ENCODE results near the gene FNTB.
A peak's percentile ranks its signal among the peaks of the same experiment; 100 is the strongest.

FNTB gene

DNA sequence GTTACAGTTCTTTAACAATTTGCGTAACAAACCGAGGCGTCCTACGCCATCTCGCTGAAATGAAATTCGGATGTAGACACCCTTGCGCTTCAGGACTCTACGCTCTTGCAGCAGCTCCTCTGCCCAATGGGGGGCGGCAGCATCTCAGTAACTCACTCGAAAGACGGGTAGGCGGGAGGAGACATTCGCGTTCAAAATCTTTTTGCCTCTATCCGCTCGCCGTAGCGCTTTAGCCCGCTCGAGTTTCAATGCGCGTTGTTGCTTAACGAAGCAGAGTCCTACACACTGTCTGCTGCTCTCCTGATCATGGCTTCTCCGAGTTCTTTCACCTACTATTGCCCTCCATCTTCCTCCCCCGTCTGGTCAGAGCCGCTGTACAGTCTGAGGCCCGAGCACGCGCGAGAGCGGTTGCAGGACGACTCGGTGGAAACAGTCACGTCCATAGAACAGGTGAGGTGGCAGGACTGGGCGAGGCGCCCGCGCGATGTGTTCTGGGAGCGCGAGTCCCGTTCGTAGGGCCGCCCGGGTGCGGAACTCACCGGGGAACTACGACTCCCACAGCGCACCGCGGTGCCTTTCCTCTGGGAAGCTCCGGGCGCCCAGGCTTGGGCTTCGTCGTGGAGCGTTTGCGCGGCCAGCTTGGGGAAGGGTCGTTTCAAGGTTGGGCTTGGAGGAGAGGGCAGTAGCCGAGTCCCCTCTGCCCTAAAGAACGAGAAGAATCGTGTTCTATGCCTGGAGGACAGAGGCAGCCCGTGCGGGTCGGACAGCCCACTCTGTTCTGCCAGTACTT, at the start of gene FNTB:
Gene FNTB, plus strand, starts transcription at position 248 of the 790 bp plus-strand sequence. Its CDS starts 59 bp downstream, at position 307.
- Mint-ChIP-seq H3K27me3 (ENCODE audit: low read depth) (peaks cover 26% of the 10 kb centered on the region), H3K9me3 (no peaks in the 10 kb centered on the region), H3K4me3 (peak within 1 kb of the TSS; percentile 98), H3K4me1 (ENCODE audit: low read depth) (peaks cover 44% of the 10 kb centered on the region), H3K27ac (peak within 1 kb of the TSS; percentile 99), H3K36me3 (ENCODE audit: low read depth) (peaks cover 10% of the 10 kb centered on the region)
- DNase-seq (ENCODE audit: low spot score): peak; percentile 93

GRCh38 chr14:64937171-64937820, 49.4 kb upstream of the FNTB start:
- DNase-seq (ENCODE audit: low spot score): no peak
- no peaks in the 10 kb centered on the region for H3K9me3 Mint-ChIP-seq
- no peaks in the 10 kb centered on the region for H3K27me3 Mint-ChIP-seq (ENCODE audit: low read depth)
- H3K27ac Mint-ChIP-seq: no peak overlapping the region
- H3K4me3 Mint-ChIP-seq: no peak overlapping the region
- peaks cover 29% of the 10 kb centered on the region for H3K4me1 Mint-ChIP-seq (ENCODE audit: low read depth)
- peaks cover 58% of the 10 kb centered on the region for H3K36me3 Mint-ChIP-seq (ENCODE audit: low read depth)

GRCh38 chr14:64937821-64938193, 48.9 kb upstream of the FNTB start:
- H3K36me3 Mint-ChIP-seq (ENCODE audit: low read depth): peaks cover 54% of the 10 kb centered on the region
- peaks cover 32% of the 10 kb centered on the region for H3K4me1 Mint-ChIP-seq (ENCODE audit: low read depth)
- H3K27me3 Mint-ChIP-seq (ENCODE audit: low read depth): no peaks in the 10 kb centered on the region
- H3K4me3 Mint-ChIP-seq: no peak overlapping the region
- DNase-seq (ENCODE audit: low spot score): no peak
- H3K27ac Mint-ChIP-seq: no peak overlapping the region
- H3K9me3 Mint-ChIP-seq: no peaks in the 10 kb centered on the region

- H3K27ac Mint-ChIP-seq: no peak overlapping the region
- no peaks in the 10 kb centered on the region for H3K27me3 Mint-ChIP-seq (ENCODE audit: low read depth)
- no peak overlapping the region for H3K4me3 Mint-ChIP-seq
- no peak for DNase-seq (ENCODE audit: low spot score)
- peaks cover 41% of the 10 kb centered on the region for H3K4me1 Mint-ChIP-seq (ENCODE audit: low read depth)
- H3K9me3 Mint-ChIP-seq: no peaks in the 10 kb centered on the region
- H3K36me3 Mint-ChIP-seq (ENCODE audit: low read depth): peaks cover 41% of the 10 kb centered on the region
Observed at GRCh38 chr14:64938972-64939816, 47.5 kb upstream of the FNTB start.

- Mint-ChIP-seq H3K27ac (no peak overlapping the region), H3K36me3 (ENCODE audit: low read depth) (peaks cover 35% of the 10 kb centered on the region), H3K27me3 (ENCODE audit: low read depth) (no peaks in the 10 kb centered on the region), H3K9me3 (no peaks in the 10 kb centered on the region), H3K4me1 (ENCODE audit: low read depth) (peaks cover 40% of the 10 kb centered on the region), H3K4me3 (no peak overlapping the region)
- DNase-seq (ENCODE audit: low spot score): no peak
Observed at GRCh38 chr14:64939817-64940190, 46.9 kb upstream of the FNTB start.

DNA sequence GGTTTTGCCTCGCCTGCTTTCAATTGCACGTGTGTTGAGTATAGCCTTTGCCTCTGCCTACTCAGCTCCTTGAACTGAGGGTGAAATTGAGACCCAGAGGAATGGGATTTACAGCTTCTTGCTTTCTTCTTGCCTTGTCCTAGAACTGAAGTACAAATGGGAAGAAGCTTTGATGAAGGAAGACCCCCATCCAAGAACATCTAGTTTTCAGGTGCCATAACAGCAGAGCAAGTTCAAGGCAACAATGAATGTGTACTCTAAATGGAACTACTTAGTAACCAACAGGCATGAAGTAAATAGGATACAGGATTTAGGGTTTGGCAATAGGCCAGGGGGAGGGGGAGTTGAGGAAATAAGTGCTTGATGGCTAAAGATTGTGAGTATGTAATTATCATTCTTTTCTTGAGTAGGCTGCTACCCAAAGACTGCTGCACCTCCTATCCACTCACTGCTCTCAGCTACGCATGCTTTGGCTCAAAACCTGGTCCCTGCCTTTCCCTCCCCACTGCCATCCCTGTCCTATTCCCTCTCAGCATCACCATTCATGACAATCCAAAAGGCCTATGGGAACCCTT, 46.3 kb upstream of the FNTB start:
- Mint-ChIP-seq H3K4me1 (ENCODE audit: low read depth) (peaks cover 36% of the 10 kb centered on the region), H3K27ac (no peak overlapping the region), H3K36me3 (ENCODE audit: low read depth) (peaks cover 32% of the 10 kb centered on the region), H3K4me3 (no peak overlapping the region), H3K27me3 (ENCODE audit: low read depth) (no peaks in the 10 kb centered on the region), H3K9me3 (no peaks in the 10 kb centered on the region)
- DNase-seq (ENCODE audit: low spot score): no peak

DNA sequence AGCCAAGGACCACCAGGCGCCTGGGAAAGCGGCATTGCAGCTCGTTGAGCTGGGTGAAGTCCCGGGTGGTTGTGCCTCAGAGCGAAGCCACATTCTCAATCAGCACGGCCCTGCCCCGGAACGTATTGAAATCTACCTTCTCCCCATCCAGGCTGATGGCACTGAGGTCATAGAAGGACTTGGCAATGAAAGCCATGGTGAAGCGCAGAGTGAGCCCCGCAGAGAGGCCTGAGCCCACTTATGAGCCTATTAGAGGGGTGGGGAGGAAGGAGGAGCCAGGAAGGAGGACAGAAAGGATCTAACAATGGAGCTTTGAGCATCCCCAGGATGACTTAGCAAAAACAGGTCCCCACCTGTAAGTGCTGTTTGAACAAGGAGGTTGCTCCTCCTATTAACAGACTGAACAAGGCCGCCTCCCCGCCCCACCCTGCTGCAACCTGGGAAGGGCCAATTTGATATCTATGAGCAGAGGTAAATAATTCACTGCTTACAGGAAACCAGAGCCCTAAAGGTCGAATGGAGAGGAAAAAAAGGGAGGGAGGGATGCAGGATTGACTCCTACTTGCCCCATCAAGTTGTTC, 44.1 kb upstream of the FNTB start, which contains the start of gene GPX2:
Gene GPX2, minus strand, starts transcription at position 215 of the 581 bp plus-strand sequence. Its CDS starts 19 bp downstream, at position 196.
- Mint-ChIP-seq H3K27me3 (ENCODE audit: low read depth) (no peaks in the 10 kb centered on the region), H3K4me1 (ENCODE audit: low read depth) (peaks cover 32% of the 10 kb centered on the region), H3K9me3 (no peaks in the 10 kb centered on the region), H3K4me3 (no peak within 1 kb of the TSS), H3K27ac (no peak within 1 kb of the TSS), H3K36me3 (ENCODE audit: low read depth) (peaks cover 32% of the 10 kb centered on the region)
- DNase-seq (ENCODE audit: low spot score): no peak

DNA sequence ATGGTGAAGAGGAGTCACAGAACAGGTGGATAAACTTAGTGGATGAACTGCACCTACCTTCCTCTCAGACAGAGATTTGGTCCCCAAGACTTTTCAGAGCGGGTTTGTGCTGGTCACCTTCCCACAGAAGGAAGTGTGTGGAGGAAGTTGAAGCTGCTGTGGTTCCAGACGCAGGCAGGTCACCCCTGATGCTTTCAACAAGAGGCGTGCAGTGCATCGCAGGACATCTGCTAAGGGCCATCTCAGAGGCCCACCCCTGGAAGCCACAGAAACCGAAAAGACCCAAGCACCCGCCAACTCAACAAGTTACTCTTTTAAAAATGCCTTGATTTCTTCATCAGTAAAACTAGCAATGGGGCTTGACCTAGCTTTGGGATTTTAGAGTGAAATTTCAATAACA, 43.1 kb upstream of the FNTB start:
- H3K27ac Mint-ChIP-seq: no peak overlapping the region
- peaks cover 28% of the 10 kb centered on the region for H3K36me3 Mint-ChIP-seq (ENCODE audit: low read depth)
- H3K4me1 Mint-ChIP-seq (ENCODE audit: low read depth): peaks cover 28% of the 10 kb centered on the region
- no peak overlapping the region for H3K4me3 Mint-ChIP-seq
- H3K27me3 Mint-ChIP-seq (ENCODE audit: low read depth): no peaks in the 10 kb centered on the region
- no peak for DNase-seq (ENCODE audit: low spot score)
- no peaks in the 10 kb centered on the region for H3K9me3 Mint-ChIP-seq

DNA sequence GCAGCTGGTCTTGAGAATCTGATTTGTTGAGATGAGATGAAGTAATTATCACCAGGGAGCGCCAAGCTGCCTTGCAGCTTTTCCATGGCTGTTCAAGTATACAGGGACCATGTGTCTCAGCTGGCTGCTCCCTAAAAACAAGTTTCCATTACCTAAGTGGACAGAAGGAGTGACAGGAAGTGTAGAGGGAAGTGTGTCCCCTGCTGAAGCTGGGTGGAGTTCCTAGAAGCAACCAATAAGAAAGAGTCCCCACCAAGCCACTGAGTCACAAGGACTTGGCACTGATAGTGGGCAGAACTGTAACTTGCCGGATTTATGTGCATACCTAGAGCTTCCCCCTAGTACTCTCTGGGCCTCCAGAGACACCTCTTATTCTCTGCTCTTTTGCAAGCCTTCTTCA, 42.7 kb upstream of the FNTB start:
- DNase-seq (ENCODE audit: low spot score): no peak
- no peaks in the 10 kb centered on the region for H3K27me3 Mint-ChIP-seq (ENCODE audit: low read depth)
- H3K36me3 Mint-ChIP-seq (ENCODE audit: low read depth): peaks cover 23% of the 10 kb centered on the region
- peaks cover 25% of the 10 kb centered on the region for H3K4me1 Mint-ChIP-seq (ENCODE audit: low read depth)
- no peak overlapping the region for H3K27ac Mint-ChIP-seq
- H3K9me3 Mint-ChIP-seq: no peaks in the 10 kb centered on the region
- no peak overlapping the region for H3K4me3 Mint-ChIP-seq

DNA sequence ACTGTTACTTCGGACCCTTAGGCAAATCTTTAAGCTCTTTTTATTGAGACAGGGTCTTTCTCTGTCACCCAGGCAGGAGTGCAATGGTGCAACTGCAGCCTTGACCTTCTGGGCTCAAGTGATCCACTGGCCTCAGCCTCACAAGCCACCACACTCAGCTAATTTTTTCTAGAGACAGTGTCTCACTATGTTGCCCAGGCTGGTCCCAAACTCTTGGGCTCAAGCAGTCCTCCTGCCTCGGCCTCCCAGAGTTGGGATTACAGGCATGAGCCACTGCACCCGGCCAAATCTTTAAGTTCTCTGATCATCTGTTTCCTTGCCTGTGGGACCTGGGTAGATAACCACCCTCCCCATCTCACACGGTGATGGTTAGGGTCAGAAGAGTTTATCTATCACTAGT, 41.8 kb upstream of the FNTB start:
- no peak for DNase-seq (ENCODE audit: low spot score)
- Mint-ChIP-seq H3K9me3 (no peaks in the 10 kb centered on the region), H3K4me1 (ENCODE audit: low read depth) (peaks cover 25% of the 10 kb centered on the region), H3K4me3 (no peak overlapping the region), H3K27me3 (ENCODE audit: low read depth) (no peaks in the 10 kb centered on the region), H3K36me3 (ENCODE audit: low read depth) (peaks cover 23% of the 10 kb centered on the region), H3K27ac (no peak overlapping the region)

DNA sequence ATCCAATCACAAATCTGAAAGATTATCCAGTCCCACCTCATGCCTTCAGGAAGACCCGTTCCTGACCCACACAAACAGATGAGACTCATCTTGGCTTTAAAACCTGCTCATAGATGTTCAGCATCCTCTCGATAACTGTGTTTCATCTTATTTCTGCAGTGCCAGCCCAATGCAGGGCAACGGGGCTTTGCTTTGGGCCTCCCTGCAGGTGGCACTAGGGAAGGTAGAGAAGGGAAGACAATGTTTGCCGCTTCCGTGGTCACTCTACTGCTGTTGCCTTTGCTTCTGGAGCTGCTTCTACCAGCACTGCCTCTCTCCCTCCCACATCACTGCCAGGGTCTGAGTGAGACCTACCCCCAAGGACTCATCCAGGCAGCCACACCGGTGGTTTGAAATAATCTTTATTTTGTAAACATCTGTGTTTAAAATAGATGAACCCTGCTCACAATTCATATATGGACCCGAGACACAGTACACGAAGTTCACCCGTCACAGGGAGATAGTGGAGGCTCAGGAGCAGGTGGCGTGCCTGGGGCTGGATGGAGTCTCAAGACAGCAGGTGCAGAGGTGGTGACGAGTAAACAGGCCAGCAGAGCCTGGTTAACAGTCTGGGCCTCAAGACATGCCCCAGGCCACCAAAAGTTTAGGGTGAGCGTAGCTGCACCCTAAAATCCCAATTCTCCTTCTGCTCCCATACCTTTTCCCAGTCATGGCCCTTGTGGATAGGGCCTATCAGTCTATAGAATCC, 41.1 kb upstream of the FNTB start:
- H3K4me1 Mint-ChIP-seq (ENCODE audit: low read depth): peaks cover 23% of the 10 kb centered on the region
- H3K9me3 Mint-ChIP-seq: no peaks in the 10 kb centered on the region
- DNase-seq (ENCODE audit: low spot score): no peak
- peaks cover 23% of the 10 kb centered on the region for H3K36me3 Mint-ChIP-seq (ENCODE audit: low read depth)
- no peaks in the 10 kb centered on the region for H3K27me3 Mint-ChIP-seq (ENCODE audit: low read depth)
- no peak overlapping the region for H3K4me3 Mint-ChIP-seq
- H3K27ac Mint-ChIP-seq: no peak overlapping the region

GRCh38 chr14:64946310-64947045, 40.2 kb upstream of the FNTB start:
- Mint-ChIP-seq H3K9me3 (no peaks in the 10 kb centered on the region), H3K4me3 (no peak overlapping the region), H3K27ac (no peak overlapping the region), H3K4me1 (ENCODE audit: low read depth) (peaks cover 21% of the 10 kb centered on the region), H3K27me3 (ENCODE audit: low read depth) (no peaks in the 10 kb centered on the region), H3K36me3 (ENCODE audit: low read depth) (peaks cover 20% of the 10 kb centered on the region)
- DNase-seq (ENCODE audit: low spot score): no peak

Data from T-helper 2 cell treated with Interferon-gamma antibody and Interleukin-4, amounts not matched to agents 5 μg/mL and 100 μg/mL, for 36 hours (primary cell).